AG04450 (cell line): Measurements from ENCODE around the gene TCF7L1. TPM values are rescaled to one million over a fixed set of nuclear protein-coding genes. Genes with fewer than 3 reads are reported as not detected.

Experiments
- CTCF ChIA-PET: fragments of 300-600, 350-600 bp; formaldehyde crosslinking; extraction: SDS; loops from one replicate; lab custom pipeline; 2022; ENCODE audit warnings: antibody characterized with exemption, inconsistent platforms; lab: Charles Lee
- POLR2A ChIA-PET: fragments of 350-600 bp; formaldehyde crosslinking; extraction: SDS; loops from one replicate; lab custom pipeline; 2021; ENCODE audit warnings: antibody characterized with exemption, inconsistent platforms; lab: Yijun Ruan, JAX
- DNase-seq: peaks from one replicate; pipeline ENCODE4 v3.0.0-alpha.2; 2011; ENCODE audit warnings: low read depth, low spot score
- H3K27ac ChIP-seq: one replicate; pipeline ENCODE4 v1.5.1; 2012; ENCODE audit warnings: low read depth, low read length, control low read depth
- H3K27me3 ChIP-seq: one replicate; pipeline ENCODE4 v1.6.0; 2012; ENCODE audit warnings: low read length; ENCODE audit not compliant: control insufficient read depth, insufficient read depth
- H3K4me3 ChIP-seq: 2 replicates; pipeline ENCODE4 v1.5.1; 2011; ENCODE audit warnings: mild to moderate bottlenecking, low read depth, low read length, control low read depth
- H3K9me3 ChIP-seq: 2 replicates; pipeline ENCODE4 v1.5.1; 2012; ENCODE audit warnings: low read length; ENCODE audit not compliant: control insufficient read depth, insufficient read depth
- CTCF ChIP-seq: IDR thresholded peaks from 2 replicates; pipeline ENCODE4 v1.5.1; 2011; ENCODE audit warnings: low read depth, low read length, control low read depth, inconsistent platforms
- polyA plus RNA-seq: library from polyadenylated mRNA; depleted of rRNA; stranded (reverse); fragments of >200 nt; gene quantifications from 2 replicates; pipeline ENCODE4 v1.2.3, GENCODE V29; 2011

TCF7L1 gene
- polyA plus RNA-seq, 1 experiment: 2.7 TPM

- POLR2A ChIA-PET: no interaction called here
- no peak overlapping the region for H3K27ac ChIP-seq
Observed at GRCh38 chr2:85344356-85344954, 211.3 kb downstream of the TCF7L1 start.

GRCh38 chr2:85347599-85347998 lies 214.4 kb downstream of the TCF7L1 start:
- CTCF ChIA-PET: no interaction called here
- H3K4me3 ChIP-seq: no peak overlapping the region
- POLR2A ChIA-PET: no interaction called here

More at GRCh38 chr2:85344356-85344954, 211.3 kb downstream of the TCF7L1 start:
- Histone ChIP-seq H3K4me3 (no peak overlapping the region), H3K27me3 (no peaks in the 10 kb centered on the region), H3K9me3 (no peaks in the 10 kb centered on the region)
- CTCF ChIA-PET: no interaction called here
- no peak for TF ChIP-seq CTCF
- no peak for DNase-seq

GRCh38 chr2:85353876-85354285 lies 220.7 kb downstream of the TCF7L1 start:
- DNase-seq: no peak
- ChIA-PET CTCF (interaction anchor here (0.6 to 1.6 kb wide), 4 partner anchors 69 to 200 kb away, joined by 3 to 8 read pairs (median 4); no protein-coding TSS in a partner anchor), POLR2A (interaction anchor here (0.9 to 2.7 kb wide), 16 partner anchors 8 to 258 kb away, joined by 3 to 23 read pairs (median 4); partner anchors contain the start of genes C2orf68, MAT2A, RNF181 and SH2D6)
- no peaks in the 10 kb centered on the region for H3K27me3 ChIP-seq
- H3K27ac ChIP-seq: peak overlapping the region; percentile 47
- TF ChIP-seq CTCF: no peak
- H3K9me3 ChIP-seq: no peaks in the 10 kb centered on the region
- peak overlapping the region; percentile 65 for H3K4me3 ChIP-seq

More at GRCh38 chr2:85347599-85347998, 214.4 kb downstream of the TCF7L1 start:
- no peak for DNase-seq
- no peak for TF ChIP-seq CTCF
- H3K9me3 ChIP-seq: no peaks in the 10 kb centered on the region
- no peak overlapping the region for H3K27ac ChIP-seq
- H3K27me3 ChIP-seq: no peaks in the 10 kb centered on the region

GRCh38 chr2:85354286-85355072 lies 221.3 kb downstream of the TCF7L1 start, which contains the start of the genes ELMOD3 and RETSAT:
Gene ELMOD3, plus strand, starts transcription at chr2:85354769. Its CDS starts 2,430 bp downstream, at chr2:85357199.
Gene RETSAT, minus strand, starts transcription at chr2:85354528. Its CDS starts 21 bp downstream, at chr2:85354507.
- TF ChIP-seq CTCF: no peak
- peak; percentile 98 for DNase-seq

More at GRCh38 chr2:85354286-85355072, 221.3 kb downstream of the TCF7L1 start, which contains the start of the genes ELMOD3 and RETSAT:
- H3K27me3 ChIP-seq: no peaks in the 10 kb centered on the region
- ChIA-PET CTCF (interaction anchor here (1.0 to 1.6 kb wide), 3 partner anchors 196 to 203 kb away, joined by 3 to 8 read pairs (median 4); no protein-coding TSS in a partner anchor), POLR2A (interaction anchor here (0.6 to 2.7 kb wide), 25 partner anchors 9 to 285 kb away, joined by 3 to 23 read pairs (median 3); partner anchors contain the start of genes C2orf68, MAT2A, RNF181 and SH2D6)
- H3K9me3 ChIP-seq: no peaks in the 10 kb centered on the region
- peak within 1 kb of the TSS; percentile 47 for H3K27ac ChIP-seq
- peak within 1 kb of the TSS; percentile 65 for H3K4me3 ChIP-seq
